HCT116 (cell line): Measurements from ENCODE around the gene SIDT1. TPM values are rescaled to one million over a fixed set of nuclear protein-coding genes. Genes with fewer than 3 reads are reported as not detected.
A peak's percentile ranks its signal among the peaks of the same experiment; 100 is the strongest.

Experiments used
- ATAC-seq: fragments of 200-7000 bp; cut with Tn5 transposase; 2 replicates; pipeline ENCODE4 v1.9.1; 2020; ENCODE audit warnings: mild to moderate bottlenecking, moderate library complexity
- BruUV-seq: library from RNA; stranded (reverse); fragments of 400-500 nt; replicated peaks from 2 replicates; lab custom pipeline; 2021; lab: Mats Ljungman, UMichigan
- CTCF ChIA-PET: fragments of 300-600 bp; sonication (Branson Sonifier 250); formaldehyde crosslinking; loops from one replicate; lab custom pipeline; 2021; ENCODE audit warnings: antibody characterized with exemption; lab: Charles Lee
- POLR2A ChIA-PET: fragments of 300-600, 350-600 bp; sonication (Branson Sonifier 250); formaldehyde crosslinking; loops from one replicate; lab custom pipeline; 2021; ENCODE audit warnings: antibody characterized with exemption; lab: Charles Lee
- RAD21 ChIA-PET, 2 experiments: fragments of 300-600 bp; sonication (Branson Sonifier 250); formaldehyde crosslinking; loops; one replicate each; lab custom pipeline; 2023; ENCODE audit warnings: low total read pairs in 2 of 2; ENCODE audit not compliant: uncharacterized antibody in 2 of 2, unreplicated experiment in 2 of 2, low non-redundant PET in 1 of 2; lab: Charles Lee
- DNase-seq: peaks from one replicate; pipeline ENCODE4 v3.0.0-alpha.2; 2010; ENCODE audit warnings: low read depth, low spot score
- H2AFZ ChIP-seq: fragments of 200-600 bp; shearing (Covaris generic), sonication (generic); 2 replicates; pipeline ENCODE4 v1.6.1; 2017; ENCODE audit warnings: low read depth, mixed run types, mixed read lengths, antibody characterized with exemption, low read length; ENCODE audit not compliant: poor library complexity, severe bottlenecking
- H3K27ac ChIP-seq: 2 replicates; pipeline ENCODE4 v1.5.1; 2012; ENCODE audit warnings: low read depth, low read length
- H3K27me3 ChIP-seq: fragments of 200-600 bp; sonication (generic); 2 replicates; pipeline ENCODE4 v1.6.1; 2016; ENCODE audit warnings: mixed run types, low read length, mixed read lengths; ENCODE audit not compliant: insufficient read depth
- H3K36me3 ChIP-seq, 2 experiments: fragments of 200-500 bp in 1 of 2; fragments of 200-600 bp in 1 of 2; sonication (Bioruptor generic) in 1 of 2; sonication (generic) in 1 of 2; 2 replicates each; pipeline versions ENCODE4 v1.5.1 to v1.6.1; 2014 to 2016; ENCODE audit warnings: low read length in 2 of 2, inconsistent platforms in 1 of 2, mixed read lengths in 1 of 2, mixed run types in 1 of 2; ENCODE audit not compliant: insufficient read depth in 2 of 2, control insufficient read depth in 1 of 2
- H3K4me1 ChIP-seq, 2 experiments: fragments of 200-600 bp in 1 of 2; sonication (generic) in 1 of 2; 2 replicates each; pipeline versions ENCODE4 v1.5.1 to v1.6.1; 2012 to 2017; ENCODE audit warnings: low read length in 2 of 2, inconsistent platforms in 1 of 2, mild to moderate bottlenecking in 1 of 2, mixed read lengths in 1 of 2, mixed run types in 1 of 2, moderate library complexity in 1 of 2; ENCODE audit not compliant: insufficient read depth in 2 of 2, control insufficient read depth in 1 of 2
- H3K4me2 ChIP-seq: fragments of 200-600 bp; sonication (generic); 2 replicates; pipeline ENCODE4 v1.6.1; 2017; ENCODE audit warnings: mixed run types, low read length, mixed read lengths
- H3K4me3 ChIP-seq, 2 experiments: fragments of 200-600 bp in 1 of 2; sonication (generic) in 1 of 2; replicated peaks in 1 of 2; 2 replicates each; pipeline ENCODE4 v1.5.1; 2011 to 2016; ENCODE audit warnings: low read length in 2 of 2, control low read depth in 1 of 2, low read depth in 1 of 2, mild to moderate bottlenecking in 1 of 2, mixed read lengths in 1 of 2, mixed run types in 1 of 2
- H3K79me2 ChIP-seq: fragments of 200-600 bp; sonication (generic); 2 replicates; pipeline ENCODE4 v1.6.1; 2017; ENCODE audit warnings: mild to moderate bottlenecking, mixed run types, low read length, moderate library complexity, mixed read lengths; ENCODE audit not compliant: insufficient read depth
- H3K9ac ChIP-seq: fragments of 200-600 bp; sonication (generic); 2 replicates; pipeline ENCODE4 v1.6.1; 2016; ENCODE audit warnings: low read length, mixed read lengths
- H3K9me2 ChIP-seq: fragments of 200-600 bp; sonication (generic), shearing (Covaris generic); 2 replicates; pipeline ENCODE4 v1.6.1; 2017; ENCODE audit warnings: mixed run types, mild to moderate bottlenecking, moderate library complexity; ENCODE audit not compliant: insufficient read depth
- H3K9me3 ChIP-seq, 2 experiments: fragments of 200-500 bp in 1 of 2; fragments of 200-600 bp in 1 of 2; sonication (Bioruptor generic) in 1 of 2; sonication (generic) in 1 of 2; 2 replicates each; pipeline ENCODE4 v1.6.1; 2014 to 2017; ENCODE audit warnings: low read length in 2 of 2, mixed read lengths in 2 of 2, inconsistent platforms in 1 of 2, low read depth in 1 of 2, mild to moderate bottlenecking in 1 of 2, mixed run types in 1 of 2, moderate library complexity in 1 of 2; ENCODE audit not compliant: control insufficient read depth in 1 of 2, insufficient read depth in 1 of 2
- H4K20me1 ChIP-seq: fragments of 200-600 bp; sonication (generic), shearing (Covaris generic); 2 replicates; pipeline ENCODE4 v1.6.1; 2017; ENCODE audit warnings: mixed run types, mild to moderate bottlenecking, moderate library complexity; ENCODE audit not compliant: insufficient read depth
- ELF1 ChIP-seq: IDR thresholded peaks from 2 replicates; pipeline ENCODE4 v1.6.1; 2012; ENCODE audit warnings: low read depth, borderline replicate concordance
- EZH2 ChIP-seq: fragments of 200-600 bp; sonication (generic); IDR thresholded peaks from 2 replicates; pipeline ENCODE4 v1.6.1; 2017; ENCODE audit warnings: antibody characterized with exemption, mixed run types
- EZH2phosphoT487 ChIP-seq: fragments of 200-600 bp; IDR thresholded peaks from 2 replicates; pipeline ENCODE4 v1.6.1; 2018; ENCODE audit warnings: antibody characterized with exemption, borderline replicate concordance
- JUND ChIP-seq: IDR thresholded peaks from 2 replicates; pipeline ENCODE4 v1.6.1; 2012
- POLR2A ChIP-seq: IDR thresholded peaks from 2 replicates; pipeline ENCODE4 v1.7.0; 2011; ENCODE audit warnings: borderline replicate concordance; ENCODE audit not compliant: insufficient read depth, insufficient read length; ENCODE audit errors: extremely low read depth
- POLR2AphosphoS5 ChIP-seq: IDR thresholded peaks from 2 replicates; pipeline ENCODE4 v1.6.1; 2011; ENCODE audit warnings: mild to moderate bottlenecking, low read depth, low read length, moderate library complexity
- RAD21 ChIP-seq: IDR thresholded peaks from 2 replicates; pipeline ENCODE4 v1.6.1; 2012; ENCODE audit warnings: low read depth, mild to moderate bottlenecking
- SIN3A ChIP-seq: IDR thresholded peaks from 2 replicates; pipeline ENCODE4 v1.6.1; 2012; ENCODE audit warnings: low read depth
- SRF ChIP-seq: IDR thresholded peaks from 2 replicates; pipeline ENCODE4 v1.6.1; 2012; ENCODE audit warnings: low read depth
- ZNF274 ChIP-seq: fragments of 200-500 bp; sonication (Bioruptor generic); IDR thresholded peaks from 2 replicates; pipeline ENCODE4 v1.6.1; 2014; ENCODE audit warnings: mild to moderate bottlenecking, low read depth, low read length, inconsistent platforms
- intact Hi-C: fragments of 100-400 bp; cut with micrococcal nuclease; formaldehyde crosslinking; loops from 2 replicates; pipeline ENCODE4 v1.10.0; 2022
- total RNA-seq: library from RNA; stranded (reverse); gene quantifications from one replicate; pipeline ENCODE4 v1.2.1, GENCODE V29; 2021; ENCODE audit not compliant: unreplicated experiment
- TF ChIP-seq, protein P1 (sequence below): IDR thresholded peaks from 2 replicates; pipeline ENCODE4 v1.6.1; 2012
- TF ChIP-seq, protein P2 (sequence below): IDR thresholded peaks from 2 replicates; pipeline ENCODE4 v1.6.1; 2011; ENCODE audit warnings: mild to moderate bottlenecking, low read length, moderate library complexity; ENCODE audit not compliant: insufficient replicate concordance; ENCODE audit errors: extremely low read depth
- TF ChIP-seq, protein P3 (sequence below), 3 experiments: fragments of 200-600 bp in 1 of 3; sonication (generic) in 1 of 3; IDR thresholded peaks in 2 of 3; conservative IDR thresholded peaks in 1 of 3; 2 replicates each; pipeline ENCODE4 v1.5.1; 2012 to 2017; ENCODE audit warnings: low read depth in 2 of 3, low read length in 2 of 3, antibody characterized with exemption in 1 of 3, borderline replicate concordance in 1 of 3, control low read depth in 1 of 3, mild to moderate bottlenecking in 1 of 3, mixed read lengths in 1 of 3, mixed run types in 1 of 3, moderate library complexity in 1 of 3; ENCODE audit not compliant: insufficient read depth in 1 of 3
- TF ChIP-seq, protein P4 (sequence below): IDR thresholded peaks from 2 replicates; pipeline ENCODE4 v1.6.1; 2012
- TF ChIP-seq, protein P5 (sequence below): IDR thresholded peaks from 2 replicates; pipeline ENCODE4 v1.6.1; 2012; ENCODE audit warnings: low read depth

The SIDT1 gene
- total RNA-seq, 1 experiment from 2014 or later, result not detected

DNA sequence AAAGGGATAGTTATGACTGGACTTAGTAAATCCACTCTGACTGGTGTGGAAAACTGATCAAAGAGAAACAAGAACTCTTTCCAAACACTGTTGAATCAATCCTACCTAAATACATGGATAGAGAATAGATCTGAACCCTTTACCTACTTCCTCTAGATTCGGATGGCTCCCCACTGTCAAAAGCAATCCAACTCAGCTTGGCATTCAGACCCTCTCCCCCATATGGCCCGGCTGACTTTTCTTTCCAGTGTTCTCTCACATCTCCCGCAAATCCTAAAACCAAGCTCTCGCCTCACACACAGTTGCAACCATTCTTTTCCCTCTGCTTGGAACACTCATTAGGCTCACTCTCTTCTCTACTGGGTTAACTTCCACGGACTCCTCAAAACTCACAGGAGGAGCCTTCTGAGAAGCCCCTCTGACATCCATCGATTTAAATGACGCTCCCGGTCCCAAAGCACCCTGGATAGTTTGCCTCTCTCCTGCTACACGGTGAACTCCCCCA, 18.0 kb upstream of the SIDT1 start:
- no peaks in the 10 kb centered on the region for H3K9me3 ChIP-seq
- H2AFZ ChIP-seq, result peak overlapping the region; percentile 93
- ATAC-seq (no peak), DNase-seq (no peak)
- H3K9ac ChIP-seq, result peak overlapping the region; percentile 71
- RAD21 ChIA-PET, result no interaction called here
- H3K27me3 ChIP-seq, result no peaks in the 10 kb centered on the region
- H3K4me2 ChIP-seq, result peak overlapping the region; percentile 84
- TSS peak; percentile 58 for BruUV-seq
- POLR2A ChIA-PET, result interaction anchor here (0.6 to 0.9 kb wide), 3 partner anchors 16 to 25 kb away, joined by 3 read pairs; no protein-coding TSS in a partner anchor
- TF ChIP-seq ELF1 (no peak), ZNF274 (no peak), SRF (no peak), POLR2A (no peak), EZH2 (no peak), JUND (no peak), RAD21 (no peak), POLR2AphosphoS5 (no peak), SIN3A (no peak), EZH2phosphoT487 (no peak)
- TF ChIP-seq, protein P1, sequence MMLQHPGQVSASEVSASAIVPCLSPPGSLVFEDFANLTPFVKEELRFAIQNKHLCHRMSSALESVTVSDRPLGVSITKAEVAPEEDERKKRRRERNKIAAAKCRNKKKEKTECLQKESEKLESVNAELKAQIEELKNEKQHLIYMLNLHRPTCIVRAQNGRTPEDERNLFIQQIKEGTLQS, result no peak
- TF ChIP-seq, protein P2, sequence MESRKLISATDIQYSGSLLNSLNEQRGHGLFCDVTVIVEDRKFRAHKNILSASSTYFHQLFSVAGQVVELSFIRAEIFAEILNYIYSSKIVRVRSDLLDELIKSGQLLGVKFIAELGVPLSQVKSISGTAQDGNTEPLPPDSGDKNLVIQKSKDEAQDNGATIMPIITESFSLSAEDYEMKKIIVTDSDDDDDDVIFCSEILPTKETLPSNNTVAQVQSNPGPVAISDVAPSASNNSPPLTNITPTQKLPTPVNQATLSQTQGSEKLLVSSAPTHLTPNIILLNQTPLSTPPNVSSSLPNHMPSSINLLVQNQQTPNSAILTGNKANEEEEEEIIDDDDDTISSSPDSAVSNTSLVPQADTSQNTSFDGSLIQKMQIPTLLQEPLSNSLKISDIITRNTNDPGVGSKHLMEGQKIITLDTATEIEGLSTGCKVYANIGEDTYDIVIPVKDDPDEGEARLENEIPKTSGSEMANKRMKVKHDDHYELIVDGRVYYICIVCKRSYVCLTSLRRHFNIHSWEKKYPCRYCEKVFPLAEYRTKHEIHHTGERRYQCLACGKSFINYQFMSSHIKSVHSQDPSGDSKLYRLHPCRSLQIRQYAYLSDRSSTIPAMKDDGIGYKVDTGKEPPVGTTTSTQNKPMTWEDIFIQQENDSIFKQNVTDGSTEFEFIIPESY, result no peak
- TF ChIP-seq, protein P3, sequence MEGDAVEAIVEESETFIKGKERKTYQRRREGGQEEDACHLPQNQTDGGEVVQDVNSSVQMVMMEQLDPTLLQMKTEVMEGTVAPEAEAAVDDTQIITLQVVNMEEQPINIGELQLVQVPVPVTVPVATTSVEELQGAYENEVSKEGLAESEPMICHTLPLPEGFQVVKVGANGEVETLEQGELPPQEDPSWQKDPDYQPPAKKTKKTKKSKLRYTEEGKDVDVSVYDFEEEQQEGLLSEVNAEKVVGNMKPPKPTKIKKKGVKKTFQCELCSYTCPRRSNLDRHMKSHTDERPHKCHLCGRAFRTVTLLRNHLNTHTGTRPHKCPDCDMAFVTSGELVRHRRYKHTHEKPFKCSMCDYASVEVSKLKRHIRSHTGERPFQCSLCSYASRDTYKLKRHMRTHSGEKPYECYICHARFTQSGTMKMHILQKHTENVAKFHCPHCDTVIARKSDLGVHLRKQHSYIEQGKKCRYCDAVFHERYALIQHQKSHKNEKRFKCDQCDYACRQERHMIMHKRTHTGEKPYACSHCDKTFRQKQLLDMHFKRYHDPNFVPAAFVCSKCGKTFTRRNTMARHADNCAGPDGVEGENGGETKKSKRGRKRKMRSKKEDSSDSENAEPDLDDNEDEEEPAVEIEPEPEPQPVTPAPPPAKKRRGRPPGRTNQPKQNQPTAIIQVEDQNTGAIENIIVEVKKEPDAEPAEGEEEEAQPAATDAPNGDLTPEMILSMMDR (IDR thresholded peaks at IDR 0.05 in 2 of 3, conservative IDR thresholded peaks at IDR 0.05 in 1 of 3; ENCODE audit: borderline replicate concordance in 1 of 3, insufficient read depth in 1 of 3, low read depth in 2 of 3, low read length in 2 of 3), result no peak
- TF ChIP-seq, protein P4, sequence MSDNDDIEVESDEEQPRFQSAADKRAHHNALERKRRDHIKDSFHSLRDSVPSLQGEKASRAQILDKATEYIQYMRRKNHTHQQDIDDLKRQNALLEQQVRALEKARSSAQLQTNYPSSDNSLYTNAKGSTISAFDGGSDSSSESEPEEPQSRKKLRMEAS, result no peak
- TF ChIP-seq, protein P5, sequence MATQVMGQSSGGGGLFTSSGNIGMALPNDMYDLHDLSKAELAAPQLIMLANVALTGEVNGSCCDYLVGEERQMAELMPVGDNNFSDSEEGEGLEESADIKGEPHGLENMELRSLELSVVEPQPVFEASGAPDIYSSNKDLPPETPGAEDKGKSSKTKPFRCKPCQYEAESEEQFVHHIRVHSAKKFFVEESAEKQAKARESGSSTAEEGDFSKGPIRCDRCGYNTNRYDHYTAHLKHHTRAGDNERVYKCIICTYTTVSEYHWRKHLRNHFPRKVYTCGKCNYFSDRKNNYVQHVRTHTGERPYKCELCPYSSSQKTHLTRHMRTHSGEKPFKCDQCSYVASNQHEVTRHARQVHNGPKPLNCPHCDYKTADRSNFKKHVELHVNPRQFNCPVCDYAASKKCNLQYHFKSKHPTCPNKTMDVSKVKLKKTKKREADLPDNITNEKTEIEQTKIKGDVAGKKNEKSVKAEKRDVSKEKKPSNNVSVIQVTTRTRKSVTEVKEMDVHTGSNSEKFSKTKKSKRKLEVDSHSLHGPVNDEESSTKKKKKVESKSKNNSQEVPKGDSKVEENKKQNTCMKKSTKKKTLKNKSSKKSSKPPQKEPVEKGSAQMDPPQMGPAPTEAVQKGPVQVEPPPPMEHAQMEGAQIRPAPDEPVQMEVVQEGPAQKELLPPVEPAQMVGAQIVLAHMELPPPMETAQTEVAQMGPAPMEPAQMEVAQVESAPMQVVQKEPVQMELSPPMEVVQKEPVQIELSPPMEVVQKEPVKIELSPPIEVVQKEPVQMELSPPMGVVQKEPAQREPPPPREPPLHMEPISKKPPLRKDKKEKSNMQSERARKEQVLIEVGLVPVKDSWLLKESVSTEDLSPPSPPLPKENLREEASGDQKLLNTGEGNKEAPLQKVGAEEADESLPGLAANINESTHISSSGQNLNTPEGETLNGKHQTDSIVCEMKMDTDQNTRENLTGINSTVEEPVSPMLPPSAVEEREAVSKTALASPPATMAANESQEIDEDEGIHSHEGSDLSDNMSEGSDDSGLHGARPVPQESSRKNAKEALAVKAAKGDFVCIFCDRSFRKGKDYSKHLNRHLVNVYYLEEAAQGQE, result no peak
- peaks cover 17% of the 10 kb centered on the region; the same call in 1 of the 2 replicates for H3K79me2 ChIP-seq
- intact Hi-C loops, result no loop called here
- no peaks in the 10 kb centered on the region for H4K20me1 ChIP-seq
- H3K4me1 ChIP-seq, result peaks cover 5 to 16% of the 10 kb centered on the region in 2 experiments; a peak in 2 of 4 replicates
- no peaks in the 10 kb centered on the region for H3K36me3 ChIP-seq
- CTCF ChIA-PET, result interaction anchor here (1.4 to 2.7 kb wide), 4 partner anchors 18 to 63 kb away, joined by 3 to 16 read pairs (median 4); no protein-coding TSS in a partner anchor
- no peaks in the 10 kb centered on the region for H3K9me2 ChIP-seq
- H3K4me3 ChIP-seq, result peak overlapping the region; percentile 87 to 97
- peak overlapping the region; percentile 71 for H3K27ac ChIP-seq
